ENCODE data around the gene CHKA.

CHKA gene

DNA sequence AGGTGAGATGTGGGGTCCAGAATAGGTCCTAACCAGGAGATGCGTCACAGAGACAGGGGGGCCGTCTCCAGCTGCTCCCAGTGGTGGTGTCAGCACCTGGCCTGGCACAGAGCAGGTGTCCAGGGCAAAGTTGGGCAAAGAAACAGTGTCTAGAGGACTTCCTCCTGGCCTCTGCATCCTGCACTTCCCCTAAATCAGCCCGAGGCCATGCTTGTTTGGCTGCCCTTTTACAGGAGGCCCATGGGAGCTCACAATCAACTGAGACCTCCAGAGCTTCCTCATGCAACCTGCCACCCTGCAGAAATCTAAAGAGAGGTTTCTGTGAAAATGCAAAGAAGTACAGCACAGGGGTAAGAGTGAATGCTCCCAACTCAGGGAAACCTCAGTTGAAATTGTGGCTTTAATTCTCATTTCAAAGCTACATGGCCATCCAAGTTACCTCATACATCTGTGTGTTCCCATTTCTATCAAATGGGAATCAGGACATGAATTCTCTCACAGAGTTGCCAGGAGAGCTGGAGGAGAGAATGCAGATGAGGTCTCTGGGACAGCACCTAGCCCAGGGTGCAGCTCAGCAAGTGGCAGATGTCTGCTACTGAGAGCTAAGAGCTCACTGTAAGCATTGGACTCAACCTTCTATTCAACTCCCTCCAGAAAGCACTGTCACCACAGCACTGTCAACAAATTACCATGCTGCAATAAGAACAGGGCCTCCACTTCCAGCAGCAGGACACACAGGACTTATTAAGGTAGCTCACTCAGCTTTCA is 49.7 kb downstream of the CHKA start:
- DNase-seq (ENCODE audit: low read depth in 3 of 3) = no peak

DNA sequence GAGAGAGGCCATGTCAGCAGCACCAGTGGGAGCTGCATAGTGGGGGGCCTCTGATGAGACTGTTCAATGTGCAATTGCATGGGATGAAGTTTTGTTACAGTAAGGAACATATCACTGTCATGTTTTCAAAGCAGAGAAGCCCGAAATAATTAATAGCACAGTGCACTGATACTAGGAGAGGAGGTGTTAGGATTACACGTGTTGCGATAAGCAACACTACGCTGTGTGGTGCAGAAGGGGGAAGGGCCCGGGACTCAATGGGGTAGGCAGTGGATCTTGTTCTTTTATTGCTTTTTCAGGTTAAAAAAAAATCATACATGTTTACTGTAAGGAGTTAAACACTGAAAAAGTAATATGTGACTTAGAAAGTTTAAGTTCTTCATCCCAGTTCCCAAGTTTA is 53.2 kb downstream of the CHKA start:
- DNase-seq (ENCODE audit: low read depth in 3 of 3) = no peak

DNA sequence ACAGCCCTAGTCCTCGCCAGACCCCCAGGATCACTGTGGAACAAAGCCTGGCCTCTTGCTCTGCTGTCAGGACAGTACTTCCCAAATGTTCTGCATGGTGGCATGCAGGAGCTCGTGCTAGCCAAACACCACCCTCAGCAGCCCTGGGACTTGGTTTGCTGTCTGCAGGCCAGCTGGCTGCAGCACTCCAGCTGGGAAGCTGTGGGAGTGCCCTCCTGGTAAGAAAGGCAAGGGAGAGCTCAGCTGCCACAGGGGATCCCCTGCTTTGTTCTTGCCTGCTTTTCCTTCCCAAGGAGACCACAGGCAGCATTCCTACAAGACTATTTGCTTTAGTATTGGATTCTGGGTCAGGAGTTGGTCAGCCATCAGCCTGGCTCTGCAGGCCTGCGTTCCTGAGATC is 54.4 kb downstream of the CHKA start:
- DNase-seq (ENCODE audit: low read depth in 3 of 3) = no peak

DNA sequence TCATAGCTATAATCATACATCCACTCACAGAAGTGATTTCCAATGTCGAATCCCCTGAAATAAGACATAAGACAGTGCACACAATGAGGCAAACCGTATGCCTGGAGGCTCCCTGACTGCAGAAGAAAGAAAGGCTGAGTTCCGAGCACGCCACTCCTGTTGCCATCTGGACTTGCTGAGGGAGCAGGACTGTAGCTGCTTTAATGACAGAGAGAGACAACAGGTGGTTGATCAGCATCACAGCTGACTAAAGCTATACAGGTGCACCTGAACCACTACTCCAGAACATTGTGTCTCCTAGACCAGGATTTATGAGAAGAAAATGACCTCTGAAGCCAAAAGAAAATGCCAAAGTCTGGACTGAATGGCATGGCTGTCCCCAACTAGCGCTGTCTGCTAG is 55.3 kb downstream of the CHKA start:
- no peak for DNase-seq (ENCODE audit: low read depth in 3 of 3)

DNA sequence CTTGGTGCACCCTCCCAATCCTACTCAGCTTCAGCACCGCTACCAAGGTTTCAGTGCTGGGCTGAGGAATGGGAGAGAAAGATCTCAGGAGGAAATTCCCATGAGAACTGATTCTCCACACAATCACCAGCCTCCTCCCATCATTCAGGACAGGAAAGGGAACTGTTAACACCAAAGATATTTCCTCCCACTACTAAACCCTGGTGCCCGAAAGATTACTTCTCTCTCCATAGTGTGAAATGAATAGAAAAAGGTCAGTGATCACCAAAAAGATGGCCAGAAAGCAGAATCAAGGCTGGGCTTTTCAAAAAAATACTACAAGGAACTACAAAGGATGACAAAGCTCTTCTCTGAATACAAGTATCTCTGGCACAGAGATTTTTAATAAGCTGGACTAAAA is 56.3 kb downstream of the CHKA start:
- DNase-seq (ENCODE audit: low read depth in 3 of 3) = no peak

DNA sequence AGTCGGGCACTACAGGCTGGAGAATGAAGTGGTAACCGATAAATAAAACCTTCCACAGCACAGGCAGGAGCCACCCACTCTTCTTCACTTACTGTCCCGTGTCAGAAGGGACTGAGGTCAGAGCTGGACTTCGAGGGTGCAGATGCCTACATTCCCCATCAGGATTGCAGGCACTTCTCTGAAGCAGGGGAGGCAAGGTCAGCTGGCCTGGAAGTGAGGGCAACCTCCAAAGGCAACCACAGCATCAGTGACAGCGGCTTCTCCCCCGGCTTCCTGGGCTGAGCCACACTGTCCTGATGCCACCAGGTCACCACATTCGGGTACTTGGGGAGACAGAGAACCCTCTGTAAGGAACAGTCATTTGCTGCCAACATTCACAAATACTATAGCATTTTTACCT is 59.7 kb downstream of the CHKA start:
- DNase-seq (ENCODE audit: low read depth in 3 of 3) = no peak

DNA sequence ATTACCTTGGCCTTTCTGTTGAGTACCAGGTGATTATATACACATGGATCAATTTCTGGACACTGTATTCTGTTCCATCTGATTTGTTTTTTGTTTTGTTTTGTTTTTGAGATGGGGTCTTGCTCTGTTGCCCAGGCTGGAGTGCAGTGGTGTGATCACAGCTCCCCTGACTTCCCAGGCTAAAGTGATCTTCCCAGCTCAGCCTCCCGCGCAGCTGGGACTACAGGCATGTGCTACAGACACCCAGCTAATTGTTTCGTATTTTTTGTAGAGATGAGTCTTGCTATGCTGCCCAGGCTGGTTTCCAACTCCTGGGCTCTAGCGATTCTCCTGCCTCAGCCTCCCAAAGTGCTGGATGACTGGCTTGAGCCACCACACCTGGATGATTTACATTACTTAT is 63.4 kb downstream of the CHKA start:
- DNase-seq (ENCODE audit: low read depth in 3 of 3) = no peak

- no peak for DNase-seq (ENCODE audit: low read depth in 3 of 3)
Measured at GRCh38 chr11:68056317-68057285, 64.6 kb downstream of the CHKA start.

DNA sequence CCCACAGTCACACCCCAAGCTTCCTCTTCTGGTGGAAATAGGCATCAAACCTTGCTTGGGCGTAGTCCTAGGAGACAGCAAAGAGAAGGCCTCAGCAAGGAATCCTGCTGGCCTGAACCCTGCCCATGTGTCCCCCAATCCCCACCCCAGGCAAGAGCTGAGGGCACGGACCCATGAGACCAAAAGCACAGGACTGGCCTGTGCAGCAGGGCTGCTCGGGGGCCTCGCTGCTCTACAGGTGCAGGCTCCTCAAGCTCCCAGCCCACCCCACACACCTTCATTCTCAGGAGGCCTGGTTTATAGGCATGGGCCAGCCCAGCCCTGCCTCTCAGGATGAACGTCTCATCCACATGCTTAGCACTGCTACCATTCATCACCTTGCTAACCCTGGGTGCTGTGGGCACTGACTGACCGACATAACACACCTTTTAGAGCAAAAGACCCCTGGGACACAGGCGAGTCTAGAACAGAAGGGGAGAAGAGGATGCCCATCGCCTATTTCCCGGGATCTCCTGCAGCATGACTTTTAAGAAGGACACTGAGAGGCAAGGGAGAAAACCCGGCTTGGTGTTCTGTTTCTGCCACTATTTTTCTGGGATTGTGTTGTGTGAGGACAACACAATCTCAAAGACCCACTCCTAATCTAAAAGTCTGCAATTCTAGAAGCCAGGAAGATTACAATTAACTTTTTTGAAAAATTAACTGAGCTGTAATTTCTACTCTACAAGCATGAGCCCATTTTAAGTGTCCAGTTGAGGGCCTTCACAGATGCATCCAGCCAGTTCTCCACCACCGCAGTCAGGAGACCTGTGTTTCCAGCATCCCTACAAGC is 67.0 kb downstream of the CHKA start:
- DNase-seq (ENCODE audit: low read depth in 3 of 3) = no peak

DNA sequence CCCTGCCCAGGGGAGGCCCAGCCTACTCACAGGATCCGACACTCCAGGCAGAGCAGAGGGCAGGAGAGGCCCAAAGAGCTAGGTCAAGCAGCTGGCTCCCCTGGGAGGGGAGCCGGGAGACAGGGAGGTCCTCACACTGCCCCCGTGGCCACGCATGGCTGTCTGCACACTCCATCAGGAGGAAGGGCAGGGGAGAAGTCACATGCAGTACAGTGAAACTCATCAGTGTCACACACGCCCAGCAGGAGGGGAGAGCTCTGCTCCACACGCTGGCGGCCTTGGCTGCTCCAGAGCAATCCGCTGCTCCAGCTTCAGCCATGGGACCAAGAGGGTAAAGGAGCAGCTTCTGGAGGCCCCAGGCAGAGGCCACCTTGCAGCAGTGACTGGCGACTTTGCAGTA is 68.1 kb downstream of the CHKA start:
- DNase-seq (ENCODE audit: low read depth in 3 of 3) = no peak

DNA sequence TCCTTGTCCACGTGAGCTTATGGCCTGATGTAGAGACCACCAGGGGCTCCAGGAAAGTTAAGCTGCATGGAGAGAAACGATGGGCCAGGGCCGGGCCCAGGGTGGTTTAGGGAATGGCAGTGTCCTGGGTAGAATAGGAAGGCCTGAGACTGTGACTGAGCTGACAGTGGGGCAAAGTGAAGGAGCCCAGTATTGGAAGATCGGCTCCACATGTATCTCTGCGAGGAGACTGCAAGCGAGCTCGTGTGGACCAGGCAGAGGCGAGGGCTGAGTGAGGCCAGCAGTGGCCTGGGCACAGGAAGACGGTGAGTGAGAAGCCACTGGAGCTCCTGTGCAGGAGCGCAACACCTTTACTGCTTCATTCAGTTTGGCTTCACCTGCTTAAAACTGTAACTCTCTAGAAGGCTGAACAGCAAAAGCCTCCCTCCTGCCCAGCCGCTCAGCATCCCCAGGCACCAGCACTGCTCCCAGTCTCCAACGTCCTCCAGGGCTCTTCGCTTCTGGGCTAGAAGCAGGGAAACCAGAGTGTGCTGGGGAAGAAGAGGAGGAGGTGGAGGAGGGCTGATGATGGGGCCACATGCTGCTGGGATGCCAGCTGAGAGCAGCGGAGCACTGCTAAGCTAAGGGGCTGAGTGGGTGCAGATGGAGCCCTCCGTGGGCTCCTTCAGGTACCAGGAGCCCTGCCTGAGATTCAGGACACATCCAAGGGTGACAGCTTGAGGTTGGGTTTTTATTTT is 68.9 kb downstream of the CHKA start:
- no peak for DNase-seq (ENCODE audit: low read depth in 3 of 3)

GRCh38 chr11:68051191-68052136 is 69.7 kb downstream of the CHKA start:
- no peak for DNase-seq (ENCODE audit: low read depth in 3 of 3)

- no peak for DNase-seq (ENCODE audit: low read depth in 3 of 3)
Measured at GRCh38 chr11:68050371-68050841, 70.8 kb downstream of the CHKA start.

DNA sequence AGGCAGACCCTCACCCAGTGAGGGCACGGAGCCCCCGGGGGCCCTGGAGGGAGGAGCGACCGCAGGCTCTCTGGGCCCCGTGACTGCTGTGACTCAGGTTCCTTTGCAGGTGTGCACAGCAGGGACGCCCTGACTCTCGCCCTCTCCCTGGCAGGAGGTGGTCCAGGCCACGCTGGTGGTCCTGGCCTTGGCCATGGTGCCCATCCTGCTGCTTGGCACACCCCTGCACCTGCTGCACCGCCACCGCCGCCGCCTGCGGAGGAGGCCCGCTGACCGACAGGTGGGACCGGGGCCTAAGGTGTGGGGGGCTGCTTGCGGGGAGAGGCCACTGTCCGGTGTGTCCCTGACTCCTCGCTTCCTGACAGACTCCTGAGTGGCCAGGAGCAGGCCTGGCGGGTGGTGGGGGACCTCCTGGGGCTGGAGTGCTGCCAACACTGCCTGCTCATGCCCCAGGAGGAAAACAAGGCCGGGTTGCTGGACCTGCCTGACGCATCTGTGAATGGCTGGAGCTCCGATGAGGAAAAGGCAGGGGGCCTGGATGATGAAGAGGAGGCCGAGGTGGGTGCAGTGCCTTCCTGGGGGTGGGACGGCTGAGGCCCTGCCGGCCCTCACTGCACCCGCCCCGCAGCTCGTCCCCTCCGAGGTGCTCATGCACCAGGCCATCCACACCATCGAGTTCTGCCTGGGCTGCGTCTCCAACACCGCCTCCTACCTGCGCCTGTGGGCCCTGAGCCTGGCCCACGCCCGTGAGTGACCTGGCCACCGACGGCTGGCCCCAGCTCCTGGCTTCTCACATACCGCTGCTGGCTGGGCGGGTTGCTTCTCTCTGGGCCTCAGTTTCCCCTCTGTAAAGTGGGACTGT is 71.4 kb downstream of the CHKA start:
- DNase-seq (ENCODE audit: low read depth in 3 of 3) = no peak

DNA sequence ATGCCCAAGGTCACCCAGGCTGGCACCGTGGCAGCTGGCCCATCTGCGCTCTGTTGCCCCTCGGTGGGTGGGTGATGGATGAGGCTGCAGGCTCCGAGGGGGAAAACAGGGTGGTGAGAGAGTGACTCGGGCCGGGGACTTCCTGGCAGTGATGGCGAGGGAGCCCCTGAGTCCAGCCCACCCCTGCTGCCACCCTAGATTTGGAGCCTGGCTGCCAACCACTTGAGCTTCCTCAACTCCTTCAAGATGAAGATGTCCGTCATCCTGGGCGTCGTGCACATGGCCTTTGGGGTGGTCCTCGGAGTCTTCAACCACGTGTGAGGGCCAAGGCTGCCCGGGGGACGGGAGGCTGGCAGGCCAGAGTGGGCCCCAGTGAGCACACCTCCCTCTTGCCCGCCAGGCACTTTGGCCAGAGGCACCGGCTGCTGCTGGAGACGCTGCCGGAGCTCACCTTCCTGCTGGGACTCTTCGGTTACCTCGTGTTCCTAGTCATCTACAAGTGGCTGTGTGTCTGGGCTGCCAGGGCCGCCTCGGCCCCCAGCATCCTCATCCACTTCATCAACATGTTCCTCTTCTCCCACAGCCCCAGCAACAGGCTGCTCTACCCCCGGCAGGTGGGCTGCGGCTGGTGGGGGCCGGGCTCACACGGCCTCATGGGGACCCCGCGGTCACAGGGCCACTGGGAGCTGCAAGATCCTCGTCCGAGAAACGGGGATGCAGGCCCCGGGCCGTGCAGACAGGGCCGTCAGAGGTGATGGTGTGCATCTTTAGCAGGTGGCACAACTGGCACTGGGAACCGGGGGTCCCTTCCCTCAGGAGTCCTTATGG is 72.3 kb downstream of the CHKA start:
- DNase-seq (ENCODE audit: low read depth in 3 of 3) = no peak

DNA sequence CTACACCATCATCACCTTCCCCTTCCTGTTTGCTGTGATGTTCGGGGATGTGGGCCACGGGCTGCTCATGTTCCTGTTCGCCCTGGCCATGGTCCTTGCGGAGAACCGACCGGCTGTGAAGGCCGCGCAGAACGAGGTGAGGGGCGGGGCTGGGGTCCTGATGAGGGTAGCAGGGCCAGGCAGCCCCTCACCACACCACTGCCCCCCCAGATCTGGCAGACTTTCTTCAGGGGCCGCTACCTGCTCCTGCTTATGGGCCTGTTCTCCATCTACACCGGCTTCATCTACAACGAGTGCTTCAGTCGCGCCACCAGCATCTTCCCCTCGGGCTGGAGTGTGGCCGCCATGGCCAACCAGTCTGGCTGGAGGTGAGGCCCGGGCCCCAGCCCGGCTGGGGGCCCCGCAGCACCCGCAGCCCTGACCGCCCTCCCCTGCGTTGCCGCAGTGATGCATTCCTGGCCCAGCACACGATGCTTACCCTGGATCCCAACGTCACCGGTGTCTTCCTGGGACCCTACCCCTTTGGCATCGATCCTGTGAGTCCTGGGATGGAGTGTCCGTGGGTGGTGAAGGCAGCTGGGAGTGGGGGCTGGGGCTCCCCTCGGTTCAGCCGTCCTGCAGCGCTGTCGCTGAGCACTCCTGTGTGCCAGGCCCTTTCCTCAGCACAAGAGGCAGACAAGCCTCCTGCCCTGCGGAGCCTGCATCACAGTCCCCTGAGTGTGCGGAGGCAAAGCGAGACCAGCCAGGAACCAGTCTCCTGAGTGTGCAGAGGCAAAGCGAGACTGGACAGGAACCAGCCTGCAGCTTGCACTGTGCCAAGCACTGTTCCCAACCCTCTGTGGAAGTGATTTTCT is 73.5 kb downstream of the CHKA start:
- no peak for DNase-seq (ENCODE audit: low read depth in 3 of 3)

- no peak for DNase-seq (ENCODE audit: low read depth in 3 of 3)
Measured at GRCh38 chr11:68044898-68045351, 76.3 kb downstream of the CHKA start.

Measured in stimulated activated CD4-positive, alpha-beta T cell treated with anti-CD3 and anti-CD28 coated beads, TNF-alpha, amount 100 ng/mL, for 48 hours (primary cell).